ENCODE measurements around the gene FXYD6. TPM values are rescaled to one million over a fixed set of nuclear protein-coding genes. Genes with fewer than 3 reads are reported as not detected.

The FXYD6 gene
- polyA plus RNA-seq, 3 donors, result 15.5 to 132 (median 39.6) TPM

- whole genome bisulfite sequencing, 3 donors, result 40 to 51% (median 50%) methylated on average over 29 of the region's 29 CpGs
- no peak overlapping the region for H3K27ac ChIP-seq (ENCODE audit: low read depth, low read length)
Measured at GRCh38 chr11:117794772-117795629, 81.5 kb downstream of the FXYD6 start.

GRCh38 chr11:117794135-117794534, 82.3 kb downstream of the FXYD6 start:
- H3K27ac ChIP-seq (ENCODE audit: low read depth, low read length), result no peak overlapping the region
- 71 to 90% (median 84%) methylated on average over 10 of the region's 10 CpGs for WGBS, 3 donors

- no peak overlapping the region for H3K27ac ChIP-seq (ENCODE audit: low read depth, low read length)
- 90 to 96% (median 90%) methylated on average over 9 of the region's 9 CpGs for WGBS, 3 donors
Measured at GRCh38 chr11:117793583-117793982, 82.9 kb downstream of the FXYD6 start.

GRCh38 chr11:117792992-117793391, 83.5 kb downstream of the FXYD6 start:
- H3K27ac ChIP-seq (ENCODE audit: low read depth, low read length), result no peak overlapping the region
- 87 to 94% (median 89%) methylated on average over 6 of the region's 6 CpGs for WGBS, 3 donors

- WGBS, 3 donors, result 77 to 91% (median 90%) methylated on average over 5 of the region's 5 CpGs
- no peak overlapping the region for H3K27ac ChIP-seq (ENCODE audit: low read depth, low read length)
Measured at GRCh38 chr11:117792241-117792640, 84.2 kb downstream of the FXYD6 start.

GRCh38 chr11:117790279-117790678, 86.2 kb downstream of the FXYD6 start:
- 46 to 56% (median 50%) methylated on average over 3 of the region's 3 CpGs for WGBS, 3 donors

GRCh38 chr11:117789241-117789640, 87.2 kb downstream of the FXYD6 start:
- 77 to 87% (median 80%) methylated on average over 4 of the region's 4 CpGs for WGBS, 3 donors
- no peak overlapping the region for H3K27ac ChIP-seq (ENCODE audit: low read depth, low read length)

More at GRCh38 chr11:117790279-117790678, 86.2 kb downstream of the FXYD6 start:
- no peak overlapping the region for H3K27ac ChIP-seq (ENCODE audit: low read depth, low read length)

Other genes starting within 250 kb of the FXYD6 start
- gene DSCAML1, start 79.4 kb downstream of the FXYD6 start, polyA plus RNA-seq, result under 1 TPM; 0.13 to 0.46 (median 0.34) TPM
- 100 to 1,000 TPM in 1 of 3 donors, 10 to 100 TPM in 1, under 1 TPM in 1; 0.85 to 379 (median 10.3) TPM for gene FXYD2, start 51.9 kb downstream of the FXYD6 start, polyA plus RNA-seq
- 1 to 10 TPM in 1 of 3 donors, under 1 TPM in 1, not detected in 1; 0.04 to 1.5 TPM for gene TMPRSS13, start 52.7 kb upstream of the FXYD6 start, polyA plus RNA-seq
- 10 to 100 TPM in 1 of 3 donors, 1 to 10 TPM in 2; 2.0 to 17.4 (median 8.1) TPM for gene IL10RA, start 109.7 kb upstream of the FXYD6 start, polyA plus RNA-seq
- 1 to 10 TPM in 1 of 3 donors, under 1 TPM in 2; 0.03 to 1.0 (median 0.22) TPM for gene TMPRSS4, start 200.4 kb upstream of the FXYD6 start, polyA plus RNA-seq
- gene SMIM35, start 210.3 kb upstream of the FXYD6 start, polyA plus RNA-seq, result under 1 TPM in 1 of 3 donors, not detected in 2; 0.01 TPM

All from adipose tissue (tissue), 3 donors.